BLaER1 treated with 17β-estradiol and CSF1 and Interleukin-3, amounts not matched to agents 10 nM and 100 nM (cell line): ENCODE results near the gene SHISA6.

Experiments
- H3K27ac ChIP-seq, 11 experiments: shearing (Covaris generic); formaldehyde crosslinking; 2 replicates each; pipeline ENCODE4 v1.8.1; 2022
- H3K27me3 ChIP-seq, 11 experiments: shearing (Covaris generic); formaldehyde crosslinking; 2 replicates each; pipeline ENCODE4 v1.8.1; 2022
- H3K36me3 ChIP-seq, 11 experiments: shearing (Covaris generic); formaldehyde crosslinking; 2 replicates each; pipeline ENCODE4 v1.8.1; 2022
- H3K4me1 ChIP-seq, 10 experiments: shearing (Covaris generic); formaldehyde crosslinking; 2 replicates each; pipeline ENCODE4 v1.8.1; 2022
- H3K4me2 ChIP-seq, 11 experiments: shearing (Covaris generic); formaldehyde crosslinking; 2 replicates each; pipeline ENCODE4 v1.8.1; 2022
- H3K4me3 ChIP-seq, 10 experiments: shearing (Covaris generic); formaldehyde crosslinking; 2 replicates each; pipeline ENCODE4 v1.8.1; 2022
- H3K9ac ChIP-seq, 11 experiments: shearing (Covaris generic); formaldehyde crosslinking; 2 replicates each; pipeline ENCODE4 v1.8.1; 2022
- H3K9me3 ChIP-seq, 11 experiments: shearing (Covaris generic); formaldehyde crosslinking; replicated peaks in 1 of 11; 2 replicates each; pipeline ENCODE4 v1.8.1; 2022
- H4K20me1 ChIP-seq, 11 experiments: shearing (Covaris generic); formaldehyde crosslinking; 2 replicates each; pipeline ENCODE4 v1.8.1; 2022
- Cebpa-rat ChIP-seq, 11 experiments: shearing (Covaris generic); IDR thresholded peaks; 2 replicates each; pipeline ENCODE4 v1.8.1; 2022

Gene SHISA6

GRCh38 chr17:11240841-11241610 is at the start of gene SHISA6:
SHISA6 (plus strand) TSS chr17:11241213.
- Histone ChIP-seq H3K9ac (no peak within 1 kb of the TSS), H3K36me3 (no peaks in the 10 kb centered on the region), H3K4me2 (peak within 1 kb of the TSS; percentile 49 to 70 (median 64)), H4K20me1 (no peaks in the 10 kb centered on the region), H3K27ac (no peak within 1 kb of the TSS), H3K27me3 (peaks cover 12 to 20% (median 16%) of the 10 kb centered on the region in 11 experiments; a peak in 21 of 22 replicates), H3K9me3 (peaks cover 5 to 17% (median 10%) of the 10 kb centered on the region in 11 experiments; a peak in 17 of 22 replicates), H3K4me1 (peaks cover 16 to 33% (median 28%) of the 10 kb centered on the region in 10 experiments; a peak in 19 of 20 replicates), H3K4me3 (peak within 1 kb of the TSS in 9 of 10 experiments; percentile 14 to 61 (median 40); a peak in 16 of 20 replicates)
- no peak for TF ChIP-seq Cebpa-rat (IDR thresholded peaks at IDR 0.05)

- Histone ChIP-seq H3K9me3 (peaks cover 0 to 15% (median 10%) of the 10 kb centered on the region in 11 experiments; a peak in 13 of 22 replicates), H3K27me3 (no peaks in the 10 kb centered on the region), H3K36me3 (no peaks in the 10 kb centered on the region), H3K4me3 (no peak overlapping the region), H3K4me2 (no peak overlapping the region), H4K20me1 (no peaks in the 10 kb centered on the region), H3K9ac (no peak overlapping the region), H3K27ac (no peak overlapping the region), H3K4me1 (no peaks in the 10 kb centered on the region)
- no peak for TF ChIP-seq Cebpa-rat (IDR thresholded peaks at IDR 0.05)
Observed at GRCh38 chr17:11195801-11196200, 45.2 kb upstream of the SHISA6 start.

DNA sequence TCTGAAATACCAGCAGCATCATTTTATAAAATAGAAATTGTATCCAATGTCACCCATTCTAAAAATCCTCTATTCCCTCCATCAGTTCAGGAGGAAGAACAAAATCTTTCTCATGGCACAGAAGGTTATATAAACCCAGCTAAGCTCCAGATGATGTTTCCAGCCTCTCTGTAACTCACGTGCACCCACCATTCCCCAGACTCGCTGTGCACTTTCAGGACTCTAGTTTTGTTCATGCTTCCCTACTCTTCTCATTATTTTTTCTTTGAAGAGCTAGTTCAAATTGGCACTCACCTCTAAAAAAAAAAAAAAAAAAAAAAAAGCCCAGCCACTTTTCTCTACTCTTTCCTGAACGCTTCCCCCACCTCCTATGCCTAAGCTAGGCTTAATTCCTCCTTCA is 36.0 kb upstream of the SHISA6 start:
- no peak overlapping the region for H3K27ac ChIP-seq
- no peaks in the 10 kb centered on the region for H3K36me3 ChIP-seq
- H3K4me1 ChIP-seq = no peaks in the 10 kb centered on the region
- no peaks in the 10 kb centered on the region for H4K20me1 ChIP-seq
- H3K4me3 ChIP-seq = no peak overlapping the region
- H3K27me3 ChIP-seq = no peaks in the 10 kb centered on the region
- no peak overlapping the region for H3K9ac ChIP-seq
- peaks cover 13 to 28% (median 23%) of the 10 kb centered on the region in 11 experiments for H3K9me3 ChIP-seq
- TF ChIP-seq Cebpa-rat (IDR thresholded peaks at IDR 0.05) = no peak
- H3K4me2 ChIP-seq = no peak overlapping the region

DNA sequence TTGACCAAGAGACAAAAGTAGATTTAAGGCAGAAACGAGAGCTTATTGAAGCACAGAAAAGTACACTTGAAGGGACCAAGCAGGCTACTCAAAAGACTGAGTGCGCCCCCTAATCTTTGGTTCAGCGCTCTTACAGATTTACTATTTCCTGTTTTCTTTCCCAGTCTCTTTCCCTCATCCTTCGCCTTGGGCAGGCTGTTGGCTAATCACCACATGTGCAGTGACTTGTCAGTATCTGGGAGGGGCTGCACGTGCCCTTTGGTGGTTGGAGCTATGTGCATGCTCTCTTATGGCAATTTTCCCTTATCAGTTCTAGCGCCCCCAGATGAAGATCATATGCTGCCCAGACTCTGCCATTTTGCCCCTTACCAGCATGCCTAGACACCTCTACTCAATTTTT is 35.4 kb upstream of the SHISA6 start:
- peaks cover 20 to 35% (median 29%) of the 10 kb centered on the region in 11 experiments for H3K9me3 ChIP-seq

GRCh38 chr17:11209906-11210305 is 31.1 kb upstream of the SHISA6 start:
- Histone ChIP-seq H3K9ac (no peak overlapping the region), H3K36me3 (no peaks in the 10 kb centered on the region), H3K4me1 (no peaks in the 10 kb centered on the region), H3K9me3 (peaks cover 34 to 54% (median 46%) of the 10 kb centered on the region in 11 experiments), H3K4me2 (no peak overlapping the region), H3K27me3 (no peaks in the 10 kb centered on the region), H4K20me1 (no peaks in the 10 kb centered on the region), H3K27ac (no peak overlapping the region), H3K4me3 (no peak overlapping the region)
- TF ChIP-seq Cebpa-rat (IDR thresholded peaks at IDR 0.05) = no peak

More for the DNA sequence above, 35.4 kb upstream of the SHISA6 start:
- H3K36me3 ChIP-seq = no peaks in the 10 kb centered on the region
- no peaks in the 10 kb centered on the region for H3K27me3 ChIP-seq
- no peak overlapping the region for H3K4me3 ChIP-seq
- H3K4me1 ChIP-seq = no peaks in the 10 kb centered on the region
- H3K4me2 ChIP-seq = no peak overlapping the region
- H3K9ac ChIP-seq = no peak overlapping the region
- TF ChIP-seq Cebpa-rat (IDR thresholded peaks at IDR 0.05) = no peak
- H4K20me1 ChIP-seq = no peaks in the 10 kb centered on the region
- no peak overlapping the region for H3K27ac ChIP-seq

DNA sequence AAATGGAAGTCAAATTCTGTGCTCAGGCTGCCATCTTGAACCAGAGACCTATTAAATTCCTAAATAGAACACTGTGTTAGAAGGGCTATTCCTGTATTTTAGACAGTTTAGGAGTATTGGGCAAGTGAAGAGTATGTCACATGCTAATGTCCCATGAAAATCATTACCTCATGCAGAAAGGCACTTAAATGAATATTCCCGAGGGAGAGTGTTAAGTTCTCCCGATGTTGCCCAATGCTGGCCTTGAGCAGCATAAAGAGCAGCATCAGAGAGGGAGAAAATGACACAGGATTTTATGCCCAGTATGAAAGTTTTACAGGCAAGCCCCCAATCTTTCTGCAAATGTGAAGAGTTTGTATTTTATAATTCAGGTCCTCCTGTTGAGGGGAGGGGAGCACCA is 28.2 kb upstream of the SHISA6 start:
- no peak overlapping the region for H3K4me2 ChIP-seq
- no peak overlapping the region for H3K27ac ChIP-seq
- H3K4me1 ChIP-seq = no peaks in the 10 kb centered on the region
- H3K9me3 ChIP-seq = peaks cover 34 to 47% (median 39%) of the 10 kb centered on the region in 11 experiments
- no peaks in the 10 kb centered on the region for H4K20me1 ChIP-seq
- no peak for TF ChIP-seq Cebpa-rat (IDR thresholded peaks at IDR 0.05)
- H3K27me3 ChIP-seq = no peaks in the 10 kb centered on the region
- H3K4me3 ChIP-seq = no peak overlapping the region
- H3K9ac ChIP-seq = no peak overlapping the region
- no peaks in the 10 kb centered on the region for H3K36me3 ChIP-seq

DNA sequence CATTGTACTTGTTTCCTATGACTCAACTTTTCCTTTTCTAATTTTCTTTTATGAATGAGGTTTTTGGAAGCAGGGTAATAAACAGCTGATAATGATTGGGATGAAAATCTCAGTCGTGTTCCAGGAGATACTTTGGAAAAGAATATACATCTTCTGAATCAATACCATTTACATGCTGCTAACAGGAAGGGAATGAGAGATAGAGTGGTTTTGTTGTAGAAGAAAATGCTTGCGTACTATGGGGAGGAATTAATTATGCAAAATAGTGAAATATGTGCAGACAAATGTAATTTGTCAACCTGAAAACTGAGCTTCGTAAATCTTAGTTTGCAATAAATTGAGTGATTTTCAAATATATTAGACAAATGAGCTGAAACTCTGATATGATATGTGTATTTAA is 24.0 kb upstream of the SHISA6 start:
- Histone ChIP-seq H3K9me3 (peaks cover 0 to 6% (median 3%) of the 10 kb centered on the region in 11 experiments; a peak in 17 of 22 replicates), H3K27ac (no peak overlapping the region), H3K27me3 (no peaks in the 10 kb centered on the region), H3K4me1 (no peaks in the 10 kb centered on the region), H3K36me3 (no peaks in the 10 kb centered on the region), H3K4me3 (no peak overlapping the region), H4K20me1 (no peaks in the 10 kb centered on the region; a peak in 1 of 22 replicates), H3K4me2 (no peak overlapping the region), H3K9ac (no peak overlapping the region)
- TF ChIP-seq Cebpa-rat (IDR thresholded peaks at IDR 0.05) = no peak

DNA sequence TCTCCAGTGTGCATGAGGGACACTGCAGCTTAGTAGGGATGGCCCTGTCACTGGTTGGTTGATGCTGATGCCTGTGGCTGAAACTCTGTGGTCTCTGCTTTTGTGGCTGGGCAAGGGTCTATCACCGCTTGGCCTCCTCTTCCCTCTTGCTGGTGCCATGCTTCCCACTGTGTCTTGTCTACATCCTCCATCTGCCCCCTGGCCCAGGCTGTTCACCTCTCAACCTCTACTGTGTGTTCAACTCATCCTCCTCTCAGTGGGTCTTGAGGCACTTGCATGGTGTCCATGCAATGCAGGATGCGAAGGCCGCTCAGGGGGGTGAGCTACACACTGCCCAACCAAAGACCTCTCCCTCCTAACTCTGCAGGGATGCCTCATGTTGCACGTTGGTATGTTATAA is 19.8 kb upstream of the SHISA6 start:
- H3K27me3 ChIP-seq = no peaks in the 10 kb centered on the region
- TF ChIP-seq Cebpa-rat (IDR thresholded peaks at IDR 0.05) = no peak
- H3K4me3 ChIP-seq = no peak overlapping the region
- no peaks in the 10 kb centered on the region for H3K4me1 ChIP-seq
- H3K4me2 ChIP-seq = no peak overlapping the region
- H3K27ac ChIP-seq = no peak overlapping the region
- H3K36me3 ChIP-seq = no peaks in the 10 kb centered on the region
- no peaks in the 10 kb centered on the region; a peak in 1 of 22 replicates for H4K20me1 ChIP-seq
- H3K9me3 ChIP-seq = no peaks in the 10 kb centered on the region
- H3K9ac ChIP-seq = no peak overlapping the region

GRCh38 chr17:11221721-11222120 is 19.3 kb upstream of the SHISA6 start:
- Histone ChIP-seq H3K4me3 (no peak overlapping the region), H3K9me3 (no peaks in the 10 kb centered on the region)
- TF ChIP-seq Cebpa-rat (IDR thresholded peaks at IDR 0.05) = no peak

More at GRCh38 chr17:11221721-11222120, 19.3 kb upstream of the SHISA6 start:
- Histone ChIP-seq H4K20me1 (no peaks in the 10 kb centered on the region; a peak in 1 of 22 replicates), H3K9ac (no peak overlapping the region), H3K4me1 (no peaks in the 10 kb centered on the region), H3K36me3 (no peaks in the 10 kb centered on the region), H3K27me3 (no peaks in the 10 kb centered on the region), H3K27ac (no peak overlapping the region), H3K4me2 (no peak overlapping the region)
